AG09319 (cell line): Measurements from ENCODE around the gene CXCR5.

Experiments
- DNase-seq: peaks from one replicate; pipeline ENCODE4 v3.0.0-alpha.2; 2010; ENCODE audit warnings: low read depth; ENCODE audit errors: extremely low read depth
- CTCF ChIP-seq: IDR thresholded peaks from 2 replicates; pipeline ENCODE4 v1.5.1; 2011; ENCODE audit warnings: low read depth, mild to moderate bottlenecking, inconsistent platforms, low read length, moderate library complexity

The CXCR5 gene

GRCh38 chr11:118911113-118911879 lies 27.6 kb downstream of the CXCR5 start:
- no peak for TF ChIP-seq CTCF

GRCh38 chr11:118911880-118912741 lies 28.4 kb downstream of the CXCR5 start:
- TF ChIP-seq CTCF, result no peak
- no peak for DNase-seq

More at GRCh38 chr11:118911113-118911879, 27.6 kb downstream of the CXCR5 start:
- no peak for DNase-seq

GRCh38 chr11:118912742-118913410 lies 29.2 kb downstream of the CXCR5 start:
- DNase-seq, result no peak

GRCh38 chr11:118913411-118914125 lies 29.9 kb downstream of the CXCR5 start:
- TF ChIP-seq CTCF, result no peak
- no peak for DNase-seq

More at GRCh38 chr11:118912742-118913410, 29.2 kb downstream of the CXCR5 start:
- TF ChIP-seq CTCF, result no peak

GRCh38 chr11:118914178-118914918 lies 30.7 kb downstream of the CXCR5 start:
- no peak for TF ChIP-seq CTCF

GRCh38 chr11:118914987-118915386 lies 31.3 kb downstream of the CXCR5 start:
- no peak for DNase-seq
- TF ChIP-seq CTCF, result no peak

More at GRCh38 chr11:118914178-118914918, 30.7 kb downstream of the CXCR5 start:
- DNase-seq, result no peak
